ENCODE results near the gene NDFIP1. TPM values are rescaled to one million over a fixed set of nuclear protein-coding genes. Genes with fewer than 3 reads are reported as not detected.

NDFIP1 gene
- total and polyA plus RNA-seq, 10 of the 15 experiments (the other 5 are each of a cell fraction or from before 2014, with no cell fraction given) = 0.08 to 2.7 (median 0.92) TPM

DNA sequence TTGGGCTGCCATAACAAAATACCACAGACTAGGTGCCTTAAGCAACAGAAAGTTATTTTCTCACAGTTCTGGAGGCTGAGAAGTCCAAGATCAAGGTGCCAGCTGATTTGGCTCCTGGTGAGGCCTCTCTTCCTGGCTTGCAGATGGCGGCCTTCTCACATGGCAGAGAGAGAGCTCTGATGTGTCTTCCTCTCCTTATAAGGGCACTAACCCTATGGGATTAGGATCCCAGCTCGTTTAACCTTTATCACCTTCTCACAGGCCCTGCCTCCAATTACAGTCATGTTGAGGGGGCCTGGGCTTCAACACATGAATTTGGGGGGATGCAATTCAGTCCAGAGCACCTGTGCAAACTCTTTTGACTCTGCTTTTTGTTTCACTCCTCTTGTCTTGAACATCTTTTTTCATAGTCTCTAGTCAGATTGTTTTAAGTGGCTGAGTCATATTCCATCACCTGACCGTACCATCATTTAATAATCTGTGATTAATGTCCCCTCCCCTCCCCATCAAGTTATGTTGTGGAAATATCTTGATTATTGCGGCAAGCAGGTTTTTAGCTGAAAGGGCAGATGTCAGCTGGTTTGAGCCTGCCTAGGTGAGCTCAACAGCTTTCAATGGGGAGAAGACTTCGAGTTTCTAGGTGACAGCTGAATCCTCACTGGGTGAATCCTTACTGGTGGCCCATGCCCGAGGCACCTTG lies 61.8 kb downstream of the NDFIP1 start:
- TF ChIP-seq JUNB (IDR thresholded peaks at IDR 0.05) (no peak), HCFC1 (IDR thresholded peaks at IDR 0.05; ENCODE audit: low read length) (no peak), MEF2A (IDR thresholded peaks at IDR 0.05; ENCODE audit: insufficient read depth, low read depth, low read length) (no peak)
- H3K9ac ChIP-seq (ENCODE audit: control insufficient read depth, insufficient read depth, low read length) = no peak overlapping the region
- H3K27me3 ChIP-seq (replicated peaks in 1 of 2; ENCODE audit: control insufficient read depth in 2 of 2, insufficient read depth in 2 of 2, low read length in 1 of 2) = no peaks in the 10 kb centered on the region; a peak in 2 of 4 replicates
- no peaks in the 10 kb centered on the region for H3K4me1 ChIP-seq (ENCODE audit: control insufficient read depth, insufficient read depth, low read length)
- POLR2A ChIA-PET = no interaction called here
- RAD21 ChIA-PET (ENCODE audit: unreplicated experiment) = no interaction called here
- CTCF ChIA-PET = no interaction called here
- no peak overlapping the region for H3K4me3 ChIP-seq
- intact Hi-C loops (cut with micrococcal nuclease; ENCODE audit: unreplicated experiment) = no loop called here
- no peak overlapping the region for H2AFZ ChIP-seq (ENCODE audit: control insufficient read depth, low read depth, low read length)
- 30% methylated on average over 6 of the region's 6 CpGs for WGBS (ENCODE audit: insufficient coverage, insufficient replicate concordance, low lambda C conversion rate, missing lambda C conversion rate)
- in situ Hi-C loops (cut with MboI) = no loop called here
- no peaks in the 10 kb centered on the region for H3K36me3 ChIP-seq (ENCODE audit: control insufficient read depth in 2 of 2, insufficient read depth in 2 of 2, low read length in 1 of 2)
- H4K20me1 ChIP-seq (ENCODE audit: control insufficient read depth, insufficient read depth) = no peaks in the 10 kb centered on the region
- H3K4me2 ChIP-seq (ENCODE audit: control insufficient read depth, insufficient read depth) = no peak overlapping the region
- ATAC-seq = no peak
- FAIRE-seq = no peak
- no peak for DNase-seq (ENCODE audit: low read depth, low spot score)
- SMC1A ChIA-PET (ENCODE audit: uncharacterized antibody, unreplicated experiment) = interaction anchor here (1.0 kb wide), 1 partner anchor 150 kb away, joined by 3 read pairs; no protein-coding TSS in a partner anchor
- no TSS peak for BruUV-seq (replicated peaks)
- H3K27ac ChIP-seq (ENCODE audit: control insufficient read depth, insufficient read depth) = no peak overlapping the region
- no peaks in the 10 kb centered on the region for H3K79me2 ChIP-seq (ENCODE audit: control insufficient read depth, insufficient read depth, low read length)
- no peaks in the 10 kb centered on the region for H3K9me3 ChIP-seq (replicated peaks; ENCODE audit: control insufficient read depth, insufficient read depth, low read length)

DNA sequence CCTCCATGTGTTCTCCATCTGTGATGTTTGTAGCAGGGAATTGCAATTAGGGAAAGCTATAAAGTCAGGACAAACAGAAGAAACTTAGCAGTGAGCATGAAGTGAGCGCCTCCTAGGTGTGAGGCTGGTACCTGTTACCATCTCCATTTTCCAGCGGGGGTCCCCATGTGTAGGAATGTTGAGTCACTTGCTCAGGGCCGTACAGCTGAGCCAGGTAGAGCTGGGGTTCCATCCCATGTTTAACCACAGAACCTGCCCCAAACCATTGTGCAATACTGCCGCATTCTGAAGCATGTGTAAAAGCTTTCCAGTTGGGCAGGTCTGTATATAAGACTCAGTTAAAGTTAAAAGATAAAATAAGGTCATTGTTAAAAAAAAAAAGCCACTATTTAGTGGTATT lies 62.7 kb downstream of the NDFIP1 start:
- Histone ChIP-seq H3K9me3 (replicated peaks; ENCODE audit: control insufficient read depth, insufficient read depth, low read length) (no peaks in the 10 kb centered on the region), H3K27me3 (replicated peaks in 1 of 2; ENCODE audit: control insufficient read depth in 2 of 2, insufficient read depth in 2 of 2, low read length in 1 of 2) (no peaks in the 10 kb centered on the region; a peak in 1 of 4 replicates), H3K27ac (ENCODE audit: control insufficient read depth, insufficient read depth) (no peak overlapping the region), H3K4me3 (no peak overlapping the region), H3K9ac (ENCODE audit: control insufficient read depth, insufficient read depth, low read length) (no peak overlapping the region), H3K4me1 (ENCODE audit: control insufficient read depth, insufficient read depth, low read length) (no peaks in the 10 kb centered on the region), H3K4me2 (ENCODE audit: control insufficient read depth, insufficient read depth) (no peak overlapping the region), H3K79me2 (ENCODE audit: control insufficient read depth, insufficient read depth, low read length) (no peaks in the 10 kb centered on the region), H2AFZ (ENCODE audit: control insufficient read depth, low read depth, low read length) (no peak overlapping the region), H3K36me3 (ENCODE audit: control insufficient read depth in 2 of 2, insufficient read depth in 2 of 2, low read length in 1 of 2) (no peaks in the 10 kb centered on the region), H4K20me1 (ENCODE audit: control insufficient read depth, insufficient read depth) (no peaks in the 10 kb centered on the region)
- in situ Hi-C loops (cut with MboI) = no loop called here
- DNase-seq (ENCODE audit: low read depth, low spot score) (no peak), FAIRE-seq (no peak), ATAC-seq (no peak)
- WGBS (ENCODE audit: insufficient coverage, insufficient replicate concordance, low lambda C conversion rate, missing lambda C conversion rate) = 29% methylated on average over 4 of the region's 4 CpGs
- ChIA-PET RAD21 (ENCODE audit: unreplicated experiment) (no interaction called here), CTCF (no interaction called here), POLR2A (no interaction called here), SMC1A (ENCODE audit: uncharacterized antibody, unreplicated experiment) (no interaction called here)
- no TSS peak for BruUV-seq (replicated peaks)
- TF ChIP-seq SMAD1 (IDR thresholded peaks at IDR 0.05; ENCODE audit: low read depth, partially characterized antibody) = no peak
- intact Hi-C loops (cut with micrococcal nuclease; ENCODE audit: unreplicated experiment) = no loop called here

All from GM12878 (cell line).